ENCODE data around the gene GPER1.

- TF ChIP-seq GATA3 (IDR thresholded peaks at IDR 0.05; ENCODE audit: low read depth, low read length) (no peak), GATA2 (IDR thresholded peaks at IDR 0.05; ENCODE audit: low read depth, low read length) (no peak)
Observed at GRCh38 chr7:1063361-1063760, 24.6 kb upstream of the GPER1 start.

Measured in SH-SY5Y (cell line).